GM23248 (cell line): ENCODE data around the gene LIPG.

Source experiments
- EZH2 ChIP-seq: fragments of 200-600 bp; sonication (generic); IDR thresholded peaks from 2 replicates; pipeline ENCODE4 v1.6.1; 2018; ENCODE audit warnings: antibody characterized with exemption, mild to moderate bottlenecking; ENCODE audit not compliant: insufficient read depth, poor library complexity, severe bottlenecking
- EZH2phosphoT487 ChIP-seq: fragments of 200-600 bp; sonication (generic); IDR thresholded peaks from 2 replicates; pipeline ENCODE4 v1.6.1; 2018; ENCODE audit warnings: antibody characterized with exemption, moderate library complexity, mild to moderate bottlenecking, low read depth; ENCODE audit not compliant: insufficient read depth

- TF ChIP-seq EZH2: no peak
- no peak for TF ChIP-seq EZH2phosphoT487
These were observed 69.4 kb downstream of the LIPG start for GRCh38 chr18:49631146-49631866.
